Panc1 (cell line): ENCODE results near the gene CHRND. TPM values are rescaled to one million over a fixed set of nuclear protein-coding genes. Genes with fewer than 3 reads are reported as not detected.

Source experiments
- ATAC-seq: fragments of 200-7000 bp; cut with Tn5 transposase; 2 replicates; pipeline ENCODE4 v1.9.1; 2020; ENCODE audit warnings: mild to moderate bottlenecking, moderate library complexity
- BruUV-seq: library from RNA; stranded (reverse); fragments of 400-500 nt; replicated peaks from 2 replicates; lab custom pipeline; 2021; lab: Mats Ljungman, UMichigan
- CTCF ChIA-PET: fragments of 300-600 bp; sonication (Branson Sonifier 250); formaldehyde crosslinking; loops from one replicate; lab custom pipeline; 2022; ENCODE audit warnings: antibody characterized with exemption; lab: Charles Lee
- POLR2A ChIA-PET: fragments of 300-600 bp; sonication (Branson Sonifier 250); formaldehyde crosslinking; loops from one replicate; lab custom pipeline; 2022; ENCODE audit warnings: antibody characterized with exemption; lab: Charles Lee
- DNase-seq: peaks from one replicate; pipeline ENCODE4 v3.0.0-alpha.2; 2010; ENCODE audit warnings: low read depth, low spot score
- H3K27ac ChIP-seq: 2 replicates; pipeline ENCODE4 v1.5.1; 2011; ENCODE audit warnings: mild to moderate bottlenecking, low read length, inconsistent platforms
- H3K27me3 ChIP-seq: fragments of 200-500 bp; sonication (Bioruptor generic); 2 replicates; pipeline ENCODE4 v1.6.0; 2014; ENCODE audit warnings: low read length, inconsistent platforms; ENCODE audit not compliant: control insufficient read depth, insufficient read depth
- H3K36me3 ChIP-seq: fragments of 200-500 bp; sonication (Bioruptor generic); 2 replicates; pipeline ENCODE4 v1.5.1; 2014; ENCODE audit warnings: inconsistent platforms, mild to moderate bottlenecking, low read length, moderate library complexity; ENCODE audit not compliant: control insufficient read depth, insufficient read depth
- H3K4me1 ChIP-seq: 2 replicates; pipeline ENCODE4 v1.5.1; 2011; ENCODE audit warnings: inconsistent platforms, mild to moderate bottlenecking, low read length, moderate library complexity; ENCODE audit not compliant: control insufficient read depth, insufficient read depth
- H3K4me3 ChIP-seq, 2 experiments: 2 replicates each; pipeline ENCODE4 v1.5.1; 2011 to 2012; ENCODE audit warnings: low read depth in 2 of 2, low read length in 2 of 2, mild to moderate bottlenecking in 2 of 2, inconsistent platforms in 1 of 2, moderate library complexity in 1 of 2
- H3K9me3 ChIP-seq: fragments of 200-500 bp; sonication (Bioruptor generic); 2 replicates; pipeline ENCODE4 v1.5.1; 2014; ENCODE audit warnings: low read depth, mild to moderate bottlenecking, inconsistent platforms, low read length, moderate library complexity; ENCODE audit not compliant: control insufficient read depth, insufficient read depth
- CTCF ChIP-seq: fragments of 450-650 bp; IDR thresholded peaks from 2 replicates; pipeline ENCODE4 v1.5.1; 2017; ENCODE audit warnings: mild to moderate bottlenecking
- POLR2AphosphoS5 ChIP-seq: IDR thresholded peaks from 2 replicates; pipeline ENCODE4 v1.6.1; 2012; ENCODE audit warnings: mild to moderate bottlenecking, low read depth, low read length, moderate library complexity
- REST ChIP-seq, 2 experiments: IDR thresholded peaks; 2 replicates each; pipeline ENCODE4 v1.6.1; 2011 to 2012; ENCODE audit warnings: low read depth in 2 of 2, control low read depth in 1 of 2, low read length in 1 of 2, mild to moderate bottlenecking in 1 of 2, moderate library complexity in 1 of 2; ENCODE audit not compliant: insufficient read depth in 1 of 2
- SIN3A ChIP-seq: IDR thresholded peaks from 2 replicates; pipeline ENCODE4 v1.6.1; 2012; ENCODE audit warnings: low read depth, mild to moderate bottlenecking, low read length, moderate library complexity, borderline replicate concordance; ENCODE audit not compliant: insufficient read depth
- TCF7L2 ChIP-seq: IDR thresholded peaks from 2 replicates; pipeline ENCODE4 v1.6.1; 2011; ENCODE audit warnings: mild to moderate bottlenecking, low read depth, low read length, inconsistent platforms
- in situ Hi-C: cut with HindIII; loops from 2 replicates; pipeline ENCODE4 v1.10.0; 2016; ENCODE audit warnings: low sequenced_read_pairs, low pct_unique_long_range_greater_than_20kb
- intact Hi-C: fragments of 100-400 bp; cut with micrococcal nuclease; formaldehyde crosslinking; loops from one replicate; pipeline ENCODE4 v1.10.0; 2022; ENCODE audit not compliant: unreplicated experiment
- total RNA-seq: library from RNA; stranded (reverse); gene quantifications from one replicate; pipeline ENCODE4 v1.2.1, GENCODE V29; 2021; ENCODE audit not compliant: unreplicated experiment

CHRND gene
- total RNA-seq, 1 experiment from 2014 or later: not detected

GRCh38 chr2:232506709-232507108 lies 19.3 kb upstream of the CHRND start:
- in situ Hi-C loops (no loop called here), intact Hi-C loops (no loop called here)
- DNase-seq (no peak), ATAC-seq (no peak)
- Histone ChIP-seq H3K4me1 (no peaks in the 10 kb centered on the region; the same call in 1 of the 2 replicates), H3K27ac (no peak overlapping the region), H3K9me3 (no peaks in the 10 kb centered on the region), H3K27me3 (peaks cover 3% of the 10 kb centered on the region; the same call in 1 of the 2 replicates), H3K4me3 (no peak overlapping the region), H3K36me3 (no peaks in the 10 kb centered on the region)
- no TSS peak for BruUV-seq
- POLR2A ChIA-PET: no interaction called here
- TF ChIP-seq CTCF (no peak), REST (IDR thresholded peaks at IDR 0.05; ENCODE audit: insufficient read depth in 1 of 2, low read depth in 2 of 2, low read length in 1 of 2) (no peak), SIN3A (no peak), POLR2AphosphoS5 (no peak), TCF7L2 (no peak)
- CTCF ChIA-PET: interaction anchor here (0.7 kb wide), 1 partner anchor 60 kb away, joined by 3 read pairs; no protein-coding TSS in a partner anchor

- no peak for DNase-seq
- Histone ChIP-seq H3K9me3 (no peaks in the 10 kb centered on the region), H3K27me3 (peaks cover 3% of the 10 kb centered on the region; the same call in 1 of the 2 replicates), H3K27ac (no peak overlapping the region), H3K36me3 (no peaks in the 10 kb centered on the region), H3K4me1 (no peaks in the 10 kb centered on the region), H3K4me3 (no peak overlapping the region)
- intact Hi-C loops: no loop called here
- TF ChIP-seq TCF7L2 (no peak), CTCF (no peak), POLR2AphosphoS5 (no peak), REST (IDR thresholded peaks at IDR 0.05; ENCODE audit: insufficient read depth in 1 of 2, low read depth in 2 of 2, low read length in 1 of 2) (no peak), SIN3A (no peak)
- ATAC-seq: no peak
- no TSS peak for BruUV-seq
- in situ Hi-C loops: no loop called here
- CTCF ChIA-PET: no interaction called here
- POLR2A ChIA-PET: no interaction called here
These were observed 17.7 kb upstream of the CHRND start for GRCh38 chr2:232508251-232508650.
